ENCODE measurements around the gene CACNB4. TPM values are rescaled to one million over a fixed set of nuclear protein-coding genes. Genes with fewer than 3 reads are reported as not detected.

Gene CACNB4
- polyA plus RNA-seq, 1 experiment = 0.12 TPM

GRCh38 chr2:151857650-151858049 lies 241.2 kb downstream of the CACNB4 start:
- ChIA-PET POLR2A (no interaction called here), CTCF (no interaction called here)
- DNase-seq (ENCODE audit: low read depth) = no peak
- H3K27me3 ChIP-seq (ENCODE audit: control insufficient read depth, insufficient read depth, low read length) = no peaks in the 10 kb centered on the region
- no peak for TF ChIP-seq CTCF (IDR thresholded peaks at IDR 0.05; ENCODE audit: insufficient read depth, low read depth, low read length)
- no peak overlapping the region for H3K4me3 ChIP-seq (ENCODE audit: low read depth, low read length)
- no peaks in the 10 kb centered on the region for H3K36me3 ChIP-seq (ENCODE audit: control insufficient read depth, insufficient read depth, low read length)

- POLR2A ChIA-PET = no interaction called here
- CTCF ChIA-PET = interaction anchor here (1.2 kb wide), 1 partner anchor 10 kb away, joined by 3 read pairs; no protein-coding TSS in a partner anchor
Observed at GRCh38 chr2:151855111-151855510, 243.7 kb downstream of the CACNB4 start.

GRCh38 chr2:151853070-151853758 lies 245.6 kb downstream of the CACNB4 start:
- POLR2A ChIA-PET = no interaction called here
- Histone ChIP-seq H3K36me3 (ENCODE audit: control insufficient read depth, insufficient read depth, low read length) (no peaks in the 10 kb centered on the region), H3K27me3 (ENCODE audit: control insufficient read depth, insufficient read depth, low read length) (no peaks in the 10 kb centered on the region), H3K4me3 (ENCODE audit: low read depth, low read length) (no peak overlapping the region)
- no peak for DNase-seq (ENCODE audit: low read depth)
- TF ChIP-seq CTCF (IDR thresholded peaks at IDR 0.05; ENCODE audit: insufficient read depth, low read depth, low read length) = no peak
- CTCF ChIA-PET = no interaction called here

More at GRCh38 chr2:151855111-151855510, 243.7 kb downstream of the CACNB4 start:
- TF ChIP-seq CTCF (IDR thresholded peaks at IDR 0.05; ENCODE audit: insufficient read depth, low read depth, low read length) = no peak
- no peak for DNase-seq (ENCODE audit: low read depth)
- no peaks in the 10 kb centered on the region for H3K27me3 ChIP-seq (ENCODE audit: control insufficient read depth, insufficient read depth, low read length)
- no peak overlapping the region for H3K4me3 ChIP-seq (ENCODE audit: low read depth, low read length)
- no peaks in the 10 kb centered on the region for H3K36me3 ChIP-seq (ENCODE audit: control insufficient read depth, insufficient read depth, low read length)

GRCh38 chr2:151852260-151853069 lies 246.4 kb downstream of the CACNB4 start:
- Histone ChIP-seq H3K27me3 (ENCODE audit: control insufficient read depth, insufficient read depth, low read length) (no peaks in the 10 kb centered on the region), H3K36me3 (ENCODE audit: control insufficient read depth, insufficient read depth, low read length) (no peaks in the 10 kb centered on the region), H3K4me3 (ENCODE audit: low read depth, low read length) (no peak overlapping the region)
- no peak for TF ChIP-seq CTCF (IDR thresholded peaks at IDR 0.05; ENCODE audit: insufficient read depth, low read depth, low read length)
- ChIA-PET POLR2A (no interaction called here), CTCF (no interaction called here)
- DNase-seq (ENCODE audit: low read depth) = no peak

- Histone ChIP-seq H3K27me3 (ENCODE audit: control insufficient read depth, insufficient read depth, low read length) (no peaks in the 10 kb centered on the region), H3K36me3 (ENCODE audit: control insufficient read depth, insufficient read depth, low read length) (no peaks in the 10 kb centered on the region), H3K4me3 (ENCODE audit: low read depth, low read length) (no peak overlapping the region)
- ChIA-PET POLR2A (no interaction called here), CTCF (no interaction called here)
- no peak for DNase-seq (ENCODE audit: low read depth)
- no peak for TF ChIP-seq CTCF (IDR thresholded peaks at IDR 0.05; ENCODE audit: insufficient read depth, low read depth, low read length)
Observed at GRCh38 chr2:151851761-151852160, 247.1 kb downstream of the CACNB4 start.

All from BJ (cell line).